B cell (primary cell): ENCODE measurements around the gene MYMX. TPM values are rescaled to one million over a fixed set of nuclear protein-coding genes. Genes with fewer than 3 reads are reported as not detected.

Experiments
- ATAC-seq: fragments of 200-7000 bp; cut with Tn5 transposase; one replicate; pipeline ENCODE4 v1.10.0; 2021; ENCODE audit warnings: low read depth, mild to moderate bottlenecking, moderate number of reproducible peaks, moderate library complexity
- CTCF ChIA-PET: fragments of 350-600 bp; sonication (Branson Sonifier 250); formaldehyde crosslinking; loops from one replicate; lab custom pipeline; 2021; ENCODE audit warnings: antibody characterized with exemption, inconsistent platforms; lab: Charles Lee
- POLR2A ChIA-PET: fragments of 350-600 bp; sonication (Branson Sonifier 250); formaldehyde crosslinking; loops from one replicate; lab custom pipeline; 2021; ENCODE audit warnings: antibody characterized with exemption; lab: Charles Lee
- DNase-seq: peaks from one replicate; pipeline ENCODE4 v3.0.0; 2013
- H2AFZ ChIP-seq: 2 replicates; pipeline ENCODE4 v1.6.1; 2012; ENCODE audit warnings: mild to moderate bottlenecking, low read depth, low read length; ENCODE audit not compliant: insufficient read depth, poor library complexity, severe bottlenecking
- H3K27ac ChIP-seq, 2 donors: 1 replicate in 1 of 2; 2 replicates in 1 of 2; pipeline ENCODE4 v1.5.1; 2012 to 2013; ENCODE audit warnings: low read length in 2 of 2, mild to moderate bottlenecking in 2 of 2, moderate library complexity in 1 of 2
- H3K27me3 ChIP-seq, 4 experiments: fragments of 200-600 bp in 1 of 4; sonication (generic) in 1 of 4; replicated peaks in 1 of 4; 1 replicate in 2 of 4; 2 replicates in 2 of 4; pipeline versions ENCODE4 v1.6.1 to v1.7.0; 2013 to 2016; ENCODE audit warnings: low read length in 3 of 4, mild to moderate bottlenecking in 2 of 4, mixed read lengths in 1 of 4, moderate library complexity in 1 of 4; ENCODE audit not compliant: insufficient read depth in 4 of 4, control insufficient read depth in 3 of 4; ENCODE audit errors: control extremely low read depth in 1 of 4
- H3K36me3 ChIP-seq, 2 experiments: replicated peaks in 1 of 2; 1 replicate in 1 of 2; 2 replicates in 1 of 2; pipeline versions ENCODE4 v1.6.1 to v1.7.1; 2013; ENCODE audit warnings: low read length in 1 of 2; ENCODE audit not compliant: insufficient read depth in 2 of 2, control insufficient read depth in 1 of 2; ENCODE audit errors: control extremely low read depth in 1 of 2, extremely low read depth in 1 of 2
- H3K4me1 ChIP-seq, 2 donors: fragments of 200-600 bp in 1 of 2; sonication (generic) in 1 of 2; 1 replicate in 1 of 2; 2 replicates in 1 of 2; pipeline versions ENCODE4 v1.5.1 to v1.6.1; 2013 to 2017; ENCODE audit warnings: low read length in 2 of 2; ENCODE audit not compliant: control insufficient read depth in 2 of 2, insufficient read depth in 2 of 2
- H3K4me2 ChIP-seq: replicated peaks from 2 replicates; pipeline ENCODE3; 2012; ENCODE audit warnings: mild to moderate bottlenecking, low read depth, low read length; ENCODE audit not compliant: poor library complexity, severe bottlenecking
- H3K4me3 ChIP-seq, 5 experiments: fragments of 200-600 bp in 1 of 5; sonication (generic) in 1 of 5; 1 replicate in 3 of 5; 2 replicates in 2 of 5; pipeline versions ENCODE4 v1.5.1 to v1.7.0; 2011 to 2016; ENCODE audit warnings: low read length in 4 of 5, mild to moderate bottlenecking in 4 of 5, low read depth in 2 of 5, control low read depth in 1 of 5, moderate library complexity in 1 of 5; ENCODE audit not compliant: insufficient read depth in 1 of 5; ENCODE audit errors: control extremely low read depth in 1 of 5, extremely low read depth in 1 of 5
- H3K79me2 ChIP-seq: fragments of 200-600 bp; sonication (generic); one replicate; pipeline ENCODE4 v1.6.0; 2016; ENCODE audit warnings: low read length; ENCODE audit not compliant: control insufficient read depth, insufficient read depth
- H3K9ac ChIP-seq: fragments of 200-600 bp; sonication (generic); 2 replicates; pipeline ENCODE4 v1.6.1; 2017; ENCODE audit warnings: mild to moderate bottlenecking, low read length, moderate library complexity
- H3K9me3 ChIP-seq, 3 donors: one replicate each; pipeline versions ENCODE4 v1.6.1 to v1.7.1; 2013; ENCODE audit warnings: low read length in 2 of 3; ENCODE audit not compliant: control insufficient read depth in 2 of 3, insufficient read depth in 1 of 3; ENCODE audit errors: control extremely low read depth in 1 of 3
- H4K20me1 ChIP-seq: 2 replicates; pipeline ENCODE4 v1.6.0; 2012; ENCODE audit warnings: mild to moderate bottlenecking, low read length; ENCODE audit not compliant: insufficient read depth, control insufficient read depth, poor library complexity, severe bottlenecking
- H3K27ac Mint-ChIP-seq: one replicate; pipeline ENCODE4 v1.8.0; 2021; ENCODE audit warnings: mixed read lengths
- H3K27me3 Mint-ChIP-seq: one replicate; pipeline ENCODE4 v1.8.0; 2021; ENCODE audit warnings: mixed read lengths
- H3K4me1 Mint-ChIP-seq: one replicate; pipeline ENCODE4 v1.8.0; 2021; ENCODE audit warnings: mixed read lengths
- H3K4me3 Mint-ChIP-seq: one replicate; pipeline ENCODE4 v1.8.0; 2021; ENCODE audit warnings: mixed read lengths
- H3K9me3 Mint-ChIP-seq: one replicate; pipeline ENCODE4 v1.8.0; 2022; ENCODE audit warnings: mixed read lengths; ENCODE audit not compliant: insufficient read depth
- EZH2 ChIP-seq: IDR thresholded peaks from 2 replicates; pipeline ENCODE4 v1.6.1; 2012; ENCODE audit warnings: borderline replicate concordance, low read depth, mild to moderate bottlenecking, moderate library complexity, low read length; ENCODE audit not compliant: insufficient read depth, poor library complexity, severe bottlenecking
- WGBS: methylation state at CpG from one replicate; pipeline ENCODE4 v1.1.5; 2013; ENCODE audit warnings: missing lambda C conversion rate; ENCODE audit not compliant: insufficient coverage; 5-methylcytosine and 5-hydroxymethylcytosine counted together
- intact Hi-C: fragments of 100-400 bp; cut with micrococcal nuclease; formaldehyde crosslinking; loops from one replicate; pipeline ENCODE4 v1.10.0; 2022
- polyA plus RNA-seq: library from polyadenylated mRNA; depleted of rRNA; stranded (reverse); fragments of >200 nt; gene quantifications from 2 replicates; pipeline ENCODE4 v1.2.3, GENCODE V29; 2012
- total RNA-seq, 2 donors: library from RNA; stranded (reverse); fragments of 120-200 nt in 1 of 2; gene quantifications; 1 replicate in 1 of 2; 2 replicates in 1 of 2; pipeline versions ENCODE4 v1.2.3 to v1.2.4, GENCODE V29; 2013 to 2022
- TF ChIP-seq, protein P1 (sequence below): fragments of 200-600 bp; IDR thresholded peaks from one replicate; pipeline ENCODE4 v1.8.0; 2022; ENCODE audit warnings: antibody characterized with exemption, mild to moderate bottlenecking

MYMX gene
- total and polyA plus RNA-seq, 2 donors (not counting 1 experiment from before 2014, with no cell fraction given), result not detected

DNA sequence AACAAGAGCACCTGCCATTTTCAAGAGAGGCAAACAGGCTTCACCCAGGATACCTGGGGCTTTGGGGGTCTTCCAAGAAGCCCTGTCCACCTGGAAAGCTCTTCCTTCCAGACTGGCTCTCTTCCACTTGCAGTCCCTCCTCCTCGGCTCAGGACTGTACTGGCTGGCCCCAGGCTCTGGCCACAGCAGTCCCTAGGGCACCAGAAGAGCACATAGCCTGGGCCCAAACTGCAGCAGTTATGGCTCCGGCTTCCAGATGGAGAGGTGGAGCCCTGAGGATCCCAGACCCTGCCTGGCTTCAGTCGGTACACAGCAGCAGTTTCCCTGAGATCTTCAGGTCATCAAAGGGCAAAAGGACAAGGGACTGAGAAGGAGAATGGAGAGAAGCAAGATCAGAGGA, 42.2 kb downstream of the MYMX start:
- no peak for ATAC-seq
- H3K4me2 ChIP-seq, result peak overlapping the region; percentile 97
- H4K20me1 ChIP-seq, result peaks cover 46% of the 10 kb centered on the region
- peaks cover 4 to 67% of the 10 kb centered on the region in 2 experiments for H3K36me3 ChIP-seq
- H3K9me3 Mint-ChIP-seq, result no peaks in the 10 kb centered on the region
- H3K27ac ChIP-seq, result peak overlapping the region; percentile 83 to 98
- no peak overlapping the region for H2AFZ ChIP-seq
- no peak for DNase-seq
- intact Hi-C loops, result loop anchor here (5.0 kb wide), 1 partner anchor 632 kb away; the partner anchor contains the start of gene GTPBP2
- H3K4me1 ChIP-seq, result peaks cover 66 to 94% of the 10 kb centered on the region in 2 donors
- no peak overlapping the region for H3K9ac ChIP-seq
- TF ChIP-seq, protein P1, sequence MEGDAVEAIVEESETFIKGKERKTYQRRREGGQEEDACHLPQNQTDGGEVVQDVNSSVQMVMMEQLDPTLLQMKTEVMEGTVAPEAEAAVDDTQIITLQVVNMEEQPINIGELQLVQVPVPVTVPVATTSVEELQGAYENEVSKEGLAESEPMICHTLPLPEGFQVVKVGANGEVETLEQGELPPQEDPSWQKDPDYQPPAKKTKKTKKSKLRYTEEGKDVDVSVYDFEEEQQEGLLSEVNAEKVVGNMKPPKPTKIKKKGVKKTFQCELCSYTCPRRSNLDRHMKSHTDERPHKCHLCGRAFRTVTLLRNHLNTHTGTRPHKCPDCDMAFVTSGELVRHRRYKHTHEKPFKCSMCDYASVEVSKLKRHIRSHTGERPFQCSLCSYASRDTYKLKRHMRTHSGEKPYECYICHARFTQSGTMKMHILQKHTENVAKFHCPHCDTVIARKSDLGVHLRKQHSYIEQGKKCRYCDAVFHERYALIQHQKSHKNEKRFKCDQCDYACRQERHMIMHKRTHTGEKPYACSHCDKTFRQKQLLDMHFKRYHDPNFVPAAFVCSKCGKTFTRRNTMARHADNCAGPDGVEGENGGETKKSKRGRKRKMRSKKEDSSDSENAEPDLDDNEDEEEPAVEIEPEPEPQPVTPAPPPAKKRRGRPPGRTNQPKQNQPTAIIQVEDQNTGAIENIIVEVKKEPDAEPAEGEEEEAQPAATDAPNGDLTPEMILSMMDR, result no peak
- TF ChIP-seq EZH2, result no peak
- CTCF ChIA-PET, result no interaction called here
- H3K27ac Mint-ChIP-seq, result peak overlapping the region; percentile 100
- 97% methylated on average over 3 of the region's 3 CpGs for WGBS
- H3K4me3 ChIP-seq, result no peak overlapping the region
- no peaks in the 10 kb centered on the region for H3K27me3 Mint-ChIP-seq
- POLR2A ChIA-PET, result interaction anchor here (4.3 to 7.9 kb wide), 2 partner anchors 12 kb away, joined by 87 to 105 read pairs; partner anchors contain the start of gene HSP90AB1
- no peaks in the 10 kb centered on the region for H3K27me3 ChIP-seq
- peaks cover 92% of the 10 kb centered on the region for H3K4me1 Mint-ChIP-seq
- H3K4me3 Mint-ChIP-seq, result peak overlapping the region; percentile 88
- no peaks in the 10 kb centered on the region for H3K9me3 ChIP-seq
- H3K79me2 ChIP-seq, result peaks cover 43% of the 10 kb centered on the region

DNA sequence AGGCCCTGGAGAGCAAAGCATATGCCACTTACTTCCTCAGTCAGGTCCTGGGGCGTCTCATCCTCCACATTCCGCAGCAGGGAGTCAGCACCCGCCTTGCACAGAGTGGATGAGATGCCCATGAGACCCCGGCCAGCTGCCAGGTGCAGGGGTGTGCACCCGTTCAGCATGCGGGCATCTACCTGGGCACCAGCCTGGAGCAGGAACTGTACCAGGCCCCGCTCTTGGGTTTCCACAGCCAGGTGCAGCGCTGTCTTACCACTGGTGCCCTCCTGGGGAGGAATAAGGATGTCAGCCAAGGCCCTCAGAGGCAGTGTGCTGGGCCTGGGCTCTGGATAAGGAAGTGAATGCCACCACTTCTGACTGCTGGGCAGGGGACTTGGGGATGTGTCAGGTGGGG, 43.3 kb downstream of the MYMX start:
- Histone ChIP-seq H3K9ac (no peak overlapping the region), H3K27ac (peak overlapping the region; percentile 96 to 98), H2AFZ (no peak overlapping the region), H3K79me2 (peaks cover 53% of the 10 kb centered on the region), H3K4me2 (peak overlapping the region; percentile 95), H3K27me3 (no peaks in the 10 kb centered on the region), H3K9me3 (no peaks in the 10 kb centered on the region), H3K4me1 (peaks cover 66 to 87% of the 10 kb centered on the region in 2 donors), H3K36me3 (peaks cover 4 to 56% of the 10 kb centered on the region in 2 experiments), H4K20me1 (peaks cover 39% of the 10 kb centered on the region), H3K4me3 (no peak overlapping the region)
- no peak for TF ChIP-seq EZH2
- TF ChIP-seq, protein P1, result no peak
- intact Hi-C loops, result loop anchor here (5.0 kb wide), 2 partner anchors 133 to 1088 kb away; partner anchors contain the start of genes MRPL14, SRF and TMEM63B
- DNase-seq, result no peak
- H3K9me3 Mint-ChIP-seq, result no peaks in the 10 kb centered on the region
- ATAC-seq, result no peak
- no peaks in the 10 kb centered on the region for H3K27me3 Mint-ChIP-seq
- peak overlapping the region; percentile 100 for H3K4me3 Mint-ChIP-seq
- WGBS, result 75% methylated on average over 8 of the region's 8 CpGs
- peaks cover 84% of the 10 kb centered on the region for H3K4me1 Mint-ChIP-seq
- peak overlapping the region; percentile 100 for H3K27ac Mint-ChIP-seq
- CTCF ChIA-PET, result no interaction called here
- POLR2A ChIA-PET, result interaction anchor here (7.9 kb wide), 1 partner anchor 13 kb away, joined by 105 read pairs; the partner anchor contains the start of gene HSP90AB1
